Gastroesophageal sphincter (tissue), 4 donors: Measurements from ENCODE around the gene STK40. TPM values are rescaled to one million over a fixed set of nuclear protein-coding genes. Genes with fewer than 3 reads are reported as not detected.

ENCODE experiments used
- ATAC-seq: fragments of 150-250 bp; one replicate; pipeline ENCODE4 v1.9.1; 2016; ENCODE audit warnings: mild to moderate bottlenecking, moderate library complexity
- H3K27ac ChIP-seq, 4 donors: fragments of 200-600 bp; sonication (generic) in 3 of 4; 1 replicate in 3 of 4; 2 replicates in 1 of 4; pipeline ENCODE4 v1.5.1; 2016 to 2019
- H3K27me3 ChIP-seq: fragments of 200-600 bp; sonication (generic); one replicate; pipeline ENCODE4 v1.5.1; 2019
- H3K36me3 ChIP-seq, 2 donors: fragments of 200-600 bp; sonication (generic); one replicate each; pipeline ENCODE4 v1.5.1; 2019; ENCODE audit warnings: control low read depth in 1 of 2
- H3K4me1 ChIP-seq, 3 donors: fragments of 200-600 bp; sonication (generic); 1 replicate in 2 of 3; 2 replicates in 1 of 3; pipeline ENCODE4 v1.5.1; 2016 to 2019; ENCODE audit warnings: control low read depth in 2 of 3
- H3K4me3 ChIP-seq, 2 donors: fragments of 200-600 bp; sonication (generic); one replicate each; pipeline ENCODE4 v1.5.1; 2019; ENCODE audit warnings: mild to moderate bottlenecking in 1 of 2, moderate library complexity in 1 of 2
- H3K9me3 ChIP-seq, 3 donors: fragments of 200-600 bp; sonication (generic); one replicate each; pipeline ENCODE4 v1.5.1; 2017 to 2019; ENCODE audit warnings: control low read depth in 2 of 3
- CTCF ChIP-seq, 4 experiments: fragments of 200-600 bp in 2 of 4; fragments of 450-650 bp in 2 of 4; sonication (generic) in 1 of 4; IDR thresholded peaks; one replicate each; pipeline ENCODE4 v1.5.1; 2017 to 2019; ENCODE audit warnings: antibody characterized with exemption in 4 of 4, mild to moderate bottlenecking in 2 of 4, moderate library complexity in 2 of 4
- EP300 ChIP-seq: sonication (generic); formaldehyde crosslinking; IDR thresholded peaks from one replicate; pipeline ENCODE4 v1.6.1; 2017; ENCODE audit warnings: antibody characterized with exemption, mild to moderate bottlenecking
- POLR2A ChIP-seq, 2 donors: fragments of 450-650 bp; IDR thresholded peaks; one replicate each; pipeline ENCODE4 v1.6.1; 2017; ENCODE audit warnings: antibody characterized with exemption in 2 of 2, mild to moderate bottlenecking in 2 of 2, moderate library complexity in 1 of 2
- POLR2AphosphoS5 ChIP-seq: sonication (generic); formaldehyde crosslinking; IDR thresholded peaks from one replicate; pipeline ENCODE4 v1.6.1; 2017; ENCODE audit warnings: antibody characterized with exemption
- WGBS, 2 donors: methylation state at CpG; one replicate each; pipeline ENCODE4 v1.1.5; 2018; ENCODE audit warnings: low coverage in 1 of 2; 5-methylcytosine and 5-hydroxymethylcytosine counted together
- total RNA-seq, 4 donors: library from RNA; depleted of rRNA; stranded (reverse); fragments of >200 nt; gene quantifications; one replicate each; pipeline ENCODE4 v1.1.0, GENCODE V29; 2016

Gene STK40
- total RNA-seq, 4 donors from 2014 or later, result 39.2 to 127 (median 68.6) TPM

- Histone ChIP-seq H3K4me3 (no peak overlapping the region), H3K27me3 (no peaks in the 10 kb centered on the region), H3K27ac (no peak overlapping the region), H3K36me3 (no peaks in the 10 kb centered on the region), H3K9me3 (no peaks in the 10 kb centered on the region), H3K4me1 (peaks cover 0 to 27% (median 11%) of the 10 kb centered on the region in 3 donors)
- TF ChIP-seq EP300 (no peak), POLR2A (IDR thresholded peaks at IDR 0.05) (no peak), CTCF (IDR thresholded peaks at IDR 0.05) (no peak), POLR2AphosphoS5 (no peak)
- ATAC-seq, result no peak
- WGBS, 2 donors, result no CpG with 5 or more reads among the region's 6 CpGs
Measured at GRCh38 chr1:36328088-36328480, 57.6 kb downstream of the STK40 start.

GRCh38 chr1:36327421-36328087, 58.2 kb downstream of the STK40 start:
- TF ChIP-seq POLR2AphosphoS5, result no peak
- TF ChIP-seq CTCF (IDR thresholded peaks at IDR 0.05), result no peak
- TF ChIP-seq POLR2A (IDR thresholded peaks at IDR 0.05), result no peak
- no peak for TF ChIP-seq EP300
- ATAC-seq, result no peak
- 89% methylated on average over 8 of the region's 9 CpGs; no CpG with 5 or more reads in 1 of the 2 donors for WGBS, 2 donors
- Histone ChIP-seq H3K27ac (no peak overlapping the region), H3K4me1 (peaks cover 0 to 32% (median 14%) of the 10 kb centered on the region in 3 donors), H3K27me3 (no peaks in the 10 kb centered on the region), H3K4me3 (no peak overlapping the region), H3K36me3 (no peaks in the 10 kb centered on the region), H3K9me3 (no peaks in the 10 kb centered on the region)

- H3K4me1 ChIP-seq, result peaks cover 0 to 43% (median 24%) of the 10 kb centered on the region in 3 donors
- 43 to 100% methylated on average over 1 of the region's 6 CpGs for WGBS, 2 donors
- TF ChIP-seq CTCF (IDR thresholded peaks at IDR 0.05) (no peak), EP300 (no peak), POLR2A (IDR thresholded peaks at IDR 0.05) (no peak), POLR2AphosphoS5 (no peak)
- no peak overlapping the region for H3K4me3 ChIP-seq
- no peaks in the 10 kb centered on the region for H3K36me3 ChIP-seq
- H3K27me3 ChIP-seq, result no peaks in the 10 kb centered on the region
- no peaks in the 10 kb centered on the region for H3K9me3 ChIP-seq
- H3K27ac ChIP-seq, result no peak overlapping the region
- no peak for ATAC-seq
Measured at GRCh38 chr1:36326499-36326898, 59.2 kb downstream of the STK40 start.

- peak overlapping the region in 3 of 4 donors; percentile 87 to 92 (median 90) for H3K27ac ChIP-seq
- TF ChIP-seq POLR2AphosphoS5 (no peak), POLR2A (IDR thresholded peaks at IDR 0.05) (no peak), EP300 (no peak), CTCF (IDR thresholded peaks at IDR 0.05) (no peak)
- ATAC-seq, result no peak
- H3K36me3 ChIP-seq, result no peaks in the 10 kb centered on the region
- peak overlapping the region in 1 of 2 donors; percentile 87 for H3K4me3 ChIP-seq
- no CpG with 5 or more reads among the region's 9 CpGs for WGBS, 2 donors
- peaks cover 0 to 51% (median 33%) of the 10 kb centered on the region in 3 donors for H3K4me1 ChIP-seq
- H3K9me3 ChIP-seq, result no peaks in the 10 kb centered on the region
- H3K27me3 ChIP-seq, result no peaks in the 10 kb centered on the region
Measured at GRCh38 chr1:36324353-36324703, 61.4 kb downstream of the STK40 start.
